BJ (cell line): ENCODE measurements around the gene UBFD1. TPM values are rescaled to one million over a fixed set of nuclear protein-coding genes. Genes with fewer than 3 reads are reported as not detected.

ENCODE experiments used
- CTCF ChIA-PET: fragments of 350-600 bp; formaldehyde crosslinking; extraction: SDS; loops from one replicate; lab custom pipeline; 2021; ENCODE audit warnings: antibody characterized with exemption, inconsistent platforms; lab: Yijun Ruan, JAX
- POLR2A ChIA-PET: fragments of 300-600 bp; sonication (Branson Sonifier 250); formaldehyde crosslinking; extraction: SDS; loops from one replicate; lab custom pipeline; 2021; ENCODE audit warnings: antibody characterized with exemption; lab: Charles Lee
- DNase-seq: peaks from one replicate; pipeline ENCODE4 v3.0.0-alpha.2; 2011; ENCODE audit warnings: low read depth
- H3K27me3 ChIP-seq: 2 replicates; pipeline ENCODE4 v1.6.0; 2011; ENCODE audit warnings: low read length; ENCODE audit not compliant: control insufficient read depth, insufficient read depth
- H3K36me3 ChIP-seq: 2 replicates; pipeline ENCODE4 v1.5.1; 2011; ENCODE audit warnings: low read length; ENCODE audit not compliant: control insufficient read depth, insufficient read depth
- H3K4me3 ChIP-seq: 2 replicates; pipeline ENCODE4 v1.5.1; 2011; ENCODE audit warnings: low read depth, mild to moderate bottlenecking, control low read depth, low read length
- polyA plus RNA-seq: library from polyadenylated mRNA; depleted of rRNA; stranded (reverse); fragments of >200 nt; gene quantifications from 2 replicates; pipeline ENCODE4 v1.2.3, GENCODE V29; 2011
- TF ChIP-seq, protein P1 (sequence below): IDR thresholded peaks from 2 replicates; pipeline ENCODE4 v1.5.1; 2011; ENCODE audit warnings: low read depth, mild to moderate bottlenecking, control low read depth, inconsistent platforms, low read length, moderate library complexity; ENCODE audit not compliant: insufficient read depth

The UBFD1 gene
- polyA plus RNA-seq, 1 experiment, result 61.4 TPM

DNA sequence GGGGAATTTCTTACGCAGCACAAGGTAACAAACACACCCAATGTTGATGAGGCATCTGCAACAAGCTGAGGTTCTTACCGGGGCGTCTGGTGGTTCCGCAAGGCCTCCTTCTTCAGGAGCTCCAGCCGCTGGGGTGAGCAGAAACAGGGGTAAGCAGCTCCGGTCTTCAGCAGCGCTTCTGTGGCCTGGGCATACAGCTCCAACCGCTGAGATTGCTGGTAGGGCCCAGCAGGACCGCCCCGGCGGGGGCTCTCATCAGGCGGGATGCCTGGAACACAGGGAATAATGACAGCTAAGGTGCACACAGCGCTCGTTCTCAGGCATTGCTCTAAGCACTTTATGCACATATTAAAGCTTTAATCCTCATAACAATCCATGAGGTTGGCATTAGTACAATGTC lies 13.1 kb upstream of the UBFD1 start:
- TF ChIP-seq, protein P1, sequence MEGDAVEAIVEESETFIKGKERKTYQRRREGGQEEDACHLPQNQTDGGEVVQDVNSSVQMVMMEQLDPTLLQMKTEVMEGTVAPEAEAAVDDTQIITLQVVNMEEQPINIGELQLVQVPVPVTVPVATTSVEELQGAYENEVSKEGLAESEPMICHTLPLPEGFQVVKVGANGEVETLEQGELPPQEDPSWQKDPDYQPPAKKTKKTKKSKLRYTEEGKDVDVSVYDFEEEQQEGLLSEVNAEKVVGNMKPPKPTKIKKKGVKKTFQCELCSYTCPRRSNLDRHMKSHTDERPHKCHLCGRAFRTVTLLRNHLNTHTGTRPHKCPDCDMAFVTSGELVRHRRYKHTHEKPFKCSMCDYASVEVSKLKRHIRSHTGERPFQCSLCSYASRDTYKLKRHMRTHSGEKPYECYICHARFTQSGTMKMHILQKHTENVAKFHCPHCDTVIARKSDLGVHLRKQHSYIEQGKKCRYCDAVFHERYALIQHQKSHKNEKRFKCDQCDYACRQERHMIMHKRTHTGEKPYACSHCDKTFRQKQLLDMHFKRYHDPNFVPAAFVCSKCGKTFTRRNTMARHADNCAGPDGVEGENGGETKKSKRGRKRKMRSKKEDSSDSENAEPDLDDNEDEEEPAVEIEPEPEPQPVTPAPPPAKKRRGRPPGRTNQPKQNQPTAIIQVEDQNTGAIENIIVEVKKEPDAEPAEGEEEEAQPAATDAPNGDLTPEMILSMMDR, result no peak
- Histone ChIP-seq H3K36me3 (peaks cover 8% of the 10 kb centered on the region), H3K27me3 (no peaks in the 10 kb centered on the region), H3K4me3 (no peak overlapping the region)
- ChIA-PET CTCF (interaction anchor here (2.6 kb wide), 1 partner anchor 12 kb away, joined by 6 read pairs; no protein-coding TSS in a partner anchor), POLR2A (no interaction called here)
- DNase-seq, result no peak

DNA sequence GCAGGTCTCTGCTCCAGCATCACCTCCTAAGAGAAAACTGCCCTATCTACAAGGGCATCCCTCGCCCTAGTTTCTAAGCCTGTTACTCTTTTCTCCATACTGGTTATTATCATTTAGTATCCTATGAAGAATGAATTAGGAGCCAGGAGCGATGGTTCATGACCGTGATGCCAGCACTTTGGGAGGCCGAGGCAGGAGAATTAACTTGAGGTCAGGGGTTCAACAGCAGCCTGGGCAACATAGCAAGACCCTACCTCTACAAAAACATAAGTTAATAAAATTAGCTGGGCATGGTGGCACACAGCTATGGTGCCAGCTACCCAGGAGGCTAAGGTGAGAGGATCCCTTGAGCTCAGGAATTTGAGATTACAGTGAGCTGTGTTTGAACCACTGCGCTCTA lies 7.6 kb upstream of the UBFD1 start:
- ChIA-PET CTCF (no interaction called here), POLR2A (no interaction called here)
- TF ChIP-seq, protein P1, result no peak
- no peak for DNase-seq
- no peak overlapping the region for H3K4me3 ChIP-seq
- H3K27me3 ChIP-seq, result no peaks in the 10 kb centered on the region
- H3K36me3 ChIP-seq, result peaks cover 11% of the 10 kb centered on the region

DNA sequence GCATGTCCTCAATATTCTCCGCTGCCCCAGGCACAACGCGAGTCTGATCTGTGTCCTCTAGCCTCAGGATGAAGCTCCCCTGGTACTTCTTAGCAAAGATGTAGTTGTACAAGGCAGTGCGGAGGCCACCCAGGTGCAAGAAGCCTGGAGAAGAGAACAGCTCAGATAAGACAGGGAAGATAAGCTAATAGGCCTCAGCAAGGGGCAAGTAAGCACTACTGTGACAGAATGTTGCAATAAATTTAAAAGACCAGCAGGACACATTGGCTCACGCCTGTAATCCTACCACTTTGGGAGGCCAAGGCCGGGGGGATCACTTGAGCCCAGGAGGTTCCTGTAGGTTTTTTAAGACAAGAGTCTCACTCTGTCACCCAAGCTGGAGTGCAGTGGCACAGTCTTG lies 5.4 kb upstream of the UBFD1 start:
- DNase-seq, result no peak
- POLR2A ChIA-PET, result no interaction called here

DNA sequence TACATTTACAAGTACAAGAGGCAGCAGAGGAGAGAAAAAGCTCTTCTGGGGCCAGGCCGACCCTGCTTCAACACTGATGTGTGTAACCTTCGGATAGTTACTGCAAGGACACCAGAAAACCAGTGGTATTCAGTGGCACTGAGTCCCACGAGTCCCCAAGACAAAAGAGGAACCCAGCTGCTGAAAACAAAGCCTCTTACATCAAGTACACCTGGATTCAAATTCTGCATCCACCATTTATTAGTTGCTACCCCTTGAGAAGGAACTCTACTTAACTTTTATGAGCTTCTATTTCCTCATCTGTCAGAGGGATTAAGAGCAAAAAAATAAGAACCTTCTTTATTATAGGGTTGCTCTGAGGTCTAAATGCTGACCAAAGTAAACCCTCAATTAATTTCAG lies 3.0 kb upstream of the UBFD1 start:
- no peak for DNase-seq
- no peaks in the 10 kb centered on the region for H3K27me3 ChIP-seq
- ChIA-PET CTCF (interaction anchor here (0.6 kb wide), 1 partner anchor 486 kb away, joined by 3 read pairs; no protein-coding TSS in a partner anchor), POLR2A (no interaction called here)
- TF ChIP-seq, protein P1, result no peak
- H3K36me3 ChIP-seq, result peaks cover 8% of the 10 kb centered on the region
- no peak overlapping the region for H3K4me3 ChIP-seq

More for the DNA sequence above, 5.4 kb upstream of the UBFD1 start:
- Histone ChIP-seq H3K27me3 (no peaks in the 10 kb centered on the region), H3K36me3 (peaks cover 9% of the 10 kb centered on the region), H3K4me3 (no peak overlapping the region)
- CTCF ChIA-PET, result interaction anchor here (2.2 kb wide), 1 partner anchor 13 kb away, joined by 7 read pairs; no protein-coding TSS in a partner anchor
- TF ChIP-seq, protein P1, result no peak

DNA sequence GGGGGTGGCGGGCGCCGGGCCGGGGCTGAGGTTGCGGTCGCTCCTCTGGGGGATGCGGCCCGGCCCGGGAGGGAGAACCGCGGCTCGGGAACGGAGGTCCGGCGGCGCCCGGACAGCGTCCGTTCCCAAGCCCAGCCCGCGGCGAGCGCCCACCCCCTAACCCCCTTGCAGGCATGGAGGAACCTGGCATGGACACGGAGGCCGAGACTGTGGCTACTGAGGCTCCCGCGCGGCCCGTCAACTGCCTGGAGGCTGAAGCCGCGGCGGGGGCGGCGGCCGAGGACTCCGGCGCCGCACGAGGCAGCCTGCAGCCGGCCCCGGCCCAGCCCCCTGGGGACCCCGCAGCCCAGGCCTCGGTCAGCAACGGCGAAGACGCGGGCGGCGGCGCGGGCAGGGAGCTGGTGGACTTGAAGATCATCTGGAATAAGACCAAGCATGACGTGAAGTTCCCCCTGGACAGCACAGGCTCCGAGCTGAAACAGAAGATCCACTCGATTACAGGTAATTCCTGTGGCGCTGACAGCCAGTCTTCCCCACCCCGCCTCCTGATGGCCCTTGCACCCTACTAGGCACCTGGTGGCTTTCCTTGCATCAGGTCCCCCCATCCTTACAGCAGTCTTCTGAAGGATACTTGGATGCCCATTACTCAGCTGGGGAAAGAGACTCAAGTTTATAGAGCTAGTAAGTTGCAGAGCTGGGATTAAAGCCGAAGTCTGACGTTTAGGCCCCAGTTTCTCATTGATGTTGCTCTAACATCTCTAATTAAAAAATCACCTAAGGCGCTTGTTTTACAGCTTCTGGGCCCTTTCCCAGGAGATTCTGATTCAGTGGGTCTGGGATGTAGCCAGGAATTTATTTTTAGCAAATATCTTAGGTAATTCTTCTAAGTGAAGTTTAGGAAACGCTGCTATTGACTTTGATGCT lies 514 bp downstream of the UBFD1 start:
- DNase-seq, result no peak
- H3K36me3 ChIP-seq, result peaks cover 14% of the 10 kb centered on the region
- H3K27me3 ChIP-seq, result no peaks in the 10 kb centered on the region
- TF ChIP-seq, protein P1, result no peak
- H3K4me3 ChIP-seq, result peak overlapping the region; percentile 53
- CTCF ChIA-PET, result interaction anchor here (0.7 to 2.0 kb wide), 10 partner anchors 11 to 77 kb away, joined by 3 to 10 read pairs (median 6); no protein-coding TSS in a partner anchor
- POLR2A ChIA-PET, result interaction anchor here (0.6 to 0.7 kb wide), 3 partner anchors 19 to 81 kb away, joined by 4 to 21 read pairs (median 14); no protein-coding TSS in a partner anchor
